H1 (cell line): ENCODE measurements around the gene TMEM154. TPM values are rescaled to one million over a fixed set of nuclear protein-coding genes. Genes with fewer than 3 reads are reported as not detected.

Source experiments
- CTCF ChIA-PET: fragments of 300-600 bp; sonication (Branson Sonifier 250); formaldehyde crosslinking; loops from one replicate; lab custom pipeline; 2021; ENCODE audit not compliant: partially characterized antibody; lab: Charles Lee
- POLR2A ChIA-PET: fragments of 300-600 bp; sonication (Branson Sonifier 250); formaldehyde crosslinking; loops from one replicate; lab custom pipeline; 2021; ENCODE audit warnings: inconsistent platforms; ENCODE audit not compliant: partially characterized antibody; lab: Charles Lee
- DNase-seq, 2 experiments: peaks; one replicate each; pipeline versions ENCODE4 v3.0.0 to v3.0.0-alpha.2; 2010 to 2022; ENCODE audit warnings: low spot score in 2 of 2, low read depth in 1 of 2, mixed read lengths in 1 of 2
- FAIRE-seq: peaks from 2 replicates; lab custom pipeline; 2011; peaks lifted over from hg19 to GRCh38; lab: Jason Lieb, UNC
- H2AFZ ChIP-seq: 2 replicates; pipeline ENCODE4 v1.8.1; 2012; ENCODE audit warnings: low read length, inconsistent platforms
- H2AK5ac ChIP-seq: 2 replicates; pipeline ENCODE4 v1.6.1; 2013; ENCODE audit warnings: low read depth, low read length
- H2BK120ac ChIP-seq: replicated peaks from 2 replicates; pipeline ENCODE3; 2013; ENCODE audit warnings: low read depth, low read length, inconsistent platforms
- H2BK12ac ChIP-seq: 2 replicates; pipeline ENCODE4 v1.6.1; 2013; ENCODE audit warnings: low read depth, low read length
- H2BK15ac ChIP-seq: 2 replicates; pipeline ENCODE4 v1.6.1; 2013; ENCODE audit warnings: low read length
- H2BK20ac ChIP-seq: 2 replicates; pipeline ENCODE4 v1.6.1; 2013; ENCODE audit warnings: low read length
- H2BK5ac ChIP-seq: 2 replicates; pipeline ENCODE4 v1.6.1; 2013; ENCODE audit warnings: low read depth, low read length
- H3K14ac ChIP-seq: 2 replicates; pipeline ENCODE4 v1.6.1; 2013; ENCODE audit warnings: inconsistent platforms; ENCODE audit not compliant: insufficient read length
- H3K18ac ChIP-seq: 2 replicates; pipeline ENCODE4 v1.6.1; 2013; ENCODE audit warnings: low read length; ENCODE audit errors: extremely low read depth
- H3K23ac ChIP-seq: 2 replicates; pipeline ENCODE4 v1.6.1; 2013; ENCODE audit warnings: inconsistent platforms; ENCODE audit not compliant: insufficient read length
- H3K23me2 ChIP-seq: 2 replicates; pipeline ENCODE4 v1.6.1; 2013; ENCODE audit warnings: low read depth, low read length
- H3K27ac ChIP-seq: 2 replicates; pipeline ENCODE4 v1.6.1; 2011; ENCODE audit warnings: low read depth, low read length, inconsistent platforms
- H3K27me3 ChIP-seq, 4 experiments: replicated peaks in 1 of 4; 1 replicate in 1 of 4; 2 replicates in 3 of 4; pipeline versions ENCODE4 v1.6.1 to v1.8.1; 2011 to 2013; ENCODE audit warnings: low read length in 3 of 4, mild to moderate bottlenecking in 3 of 4, inconsistent platforms in 2 of 4, mixed read lengths in 2 of 4, moderate library complexity in 1 of 4; ENCODE audit not compliant: control insufficient read depth in 3 of 4, insufficient read depth in 3 of 4; ENCODE audit errors: extremely low read depth in 1 of 4
- H3K36me3 ChIP-seq, 4 experiments: 2 replicates each; pipeline versions ENCODE4 v1.6.1 to v1.8.1; 2011 to 2013; ENCODE audit warnings: mild to moderate bottlenecking in 4 of 4, low read length in 3 of 4, moderate library complexity in 2 of 4, control low read depth in 1 of 4, inconsistent platforms in 1 of 4; ENCODE audit not compliant: insufficient read depth in 4 of 4, control insufficient read depth in 2 of 4
- H3K4ac ChIP-seq: replicated peaks from 2 replicates; pipeline ENCODE3; 2013; ENCODE audit warnings: low read length, low read depth, mixed read lengths, inconsistent platforms; ENCODE audit not compliant: insufficient read length
- H3K4me1 ChIP-seq, 4 experiments: replicated peaks in 1 of 4; 1 replicate in 1 of 4; 2 replicates in 3 of 4; pipeline versions ENCODE4 v1.6.1 to v1.8.1; 2011 to 2013; ENCODE audit warnings: low read length in 3 of 4, inconsistent platforms in 2 of 4, mixed read lengths in 1 of 4; ENCODE audit not compliant: insufficient read depth in 4 of 4, control insufficient read depth in 3 of 4
- H3K4me2 ChIP-seq, 2 experiments: 2 replicates each; pipeline versions ENCODE4 v1.6.1 to v1.8.1; 2011 to 2013; ENCODE audit warnings: low read depth in 2 of 2, low read length in 2 of 2, control low read depth in 1 of 2, inconsistent platforms in 1 of 2, mild to moderate bottlenecking in 1 of 2; ENCODE audit not compliant: insufficient read depth in 1 of 2
- H3K4me3 ChIP-seq, 4 experiments: fragments of 200-600, 300-600 bp in 1 of 4; sonication (generic), shearing (Covaris generic), sonication (Bioruptor Twin) in 1 of 4; 2 replicates each; pipeline versions ENCODE4 v1.5.1 to v1.8.1; 2011 to 2016; ENCODE audit warnings: low read length in 4 of 4, low read depth in 3 of 4, control low read depth in 2 of 4, inconsistent platforms in 2 of 4, mild to moderate bottlenecking in 2 of 4, mixed read lengths in 1 of 4, moderate library complexity in 1 of 4; ENCODE audit not compliant: insufficient read depth in 2 of 4; ENCODE audit errors: extremely low read depth in 1 of 4
- H3K56ac ChIP-seq: replicated peaks from 2 replicates; pipeline ENCODE3; 2013; ENCODE audit warnings: low read depth, mild to moderate bottlenecking, mixed read lengths, low read length, inconsistent platforms; ENCODE audit not compliant: insufficient read length
- H3K79me1 ChIP-seq: 2 replicates; pipeline ENCODE4 v1.6.1; 2013; ENCODE audit warnings: low read depth, low read length, control low read depth
- H3K79me2 ChIP-seq, 2 experiments: 2 replicates each; pipeline versions ENCODE4 v1.6.1 to v1.8.1; 2012 to 2013; ENCODE audit warnings: low read length in 2 of 2, mild to moderate bottlenecking in 2 of 2, inconsistent platforms in 1 of 2; ENCODE audit not compliant: insufficient read depth in 2 of 2, control insufficient read depth in 1 of 2
- H3K9ac ChIP-seq, 4 experiments: replicated peaks in 1 of 4; 1 replicate in 1 of 4; 2 replicates in 3 of 4; pipeline versions ENCODE4 v1.6.1 to v1.8.1; 2011 to 2013; ENCODE audit warnings: low read depth in 3 of 4, low read length in 3 of 4, control low read depth in 2 of 4, mild to moderate bottlenecking in 2 of 4, moderate library complexity in 2 of 4, inconsistent platforms in 1 of 4; ENCODE audit errors: extremely low read depth in 1 of 4
- H3K9me3 ChIP-seq, 2 experiments: 2 replicates each; pipeline versions ENCODE4 v1.6.1 to v1.8.1; 2012 to 2013; ENCODE audit warnings: mild to moderate bottlenecking in 2 of 2, moderate library complexity in 2 of 2, control low read depth in 1 of 2, inconsistent platforms in 1 of 2, low read depth in 1 of 2, low read length in 1 of 2, mixed read lengths in 1 of 2; ENCODE audit not compliant: insufficient read depth in 2 of 2
- H4K20me1 ChIP-seq, 2 experiments: replicated peaks in 1 of 2; 2 replicates each; pipeline versions ENCODE3 to v1.8.1; 2011 to 2013; ENCODE audit warnings: inconsistent platforms in 2 of 2, low read length in 2 of 2, mild to moderate bottlenecking in 1 of 2; ENCODE audit not compliant: insufficient read depth in 2 of 2, control insufficient read depth in 1 of 2
- H4K5ac ChIP-seq: 2 replicates; pipeline ENCODE4 v1.6.1; 2013; ENCODE audit warnings: low read length, low read depth, mixed read lengths, inconsistent platforms; ENCODE audit not compliant: insufficient read length
- H4K8ac ChIP-seq: 2 replicates; pipeline ENCODE4 v1.8.0; 2013; ENCODE audit warnings: mild to moderate bottlenecking, moderate library complexity, low read length, inconsistent platforms; ENCODE audit not compliant: insufficient read depth; ENCODE audit errors: extremely low read depth
- H4K91ac ChIP-seq: replicated peaks from 2 replicates; pipeline ENCODE3; 2013; ENCODE audit warnings: low read length, mixed read lengths, inconsistent platforms; ENCODE audit not compliant: insufficient read length
- ATF2 ChIP-seq: IDR thresholded peaks from 2 replicates; pipeline ENCODE4 v1.6.1; 2012; ENCODE audit warnings: low read length, inconsistent platforms
- CBX5 ChIP-seq: fragments of 300-800, 300-1000 bp; sonication (generic); IDR thresholded peaks from 2 replicates; pipeline ENCODE4 v1.7.1; 2016; ENCODE audit warnings: antibody characterized with exemption, low read length, low read depth
- E2F6 ChIP-seq: IDR thresholded peaks from 2 replicates; pipeline ENCODE4 v1.6.1; 2012; ENCODE audit warnings: inconsistent platforms
- EGR1 ChIP-seq: IDR thresholded peaks from 2 replicates; pipeline ENCODE4 v1.6.1; 2011; ENCODE audit warnings: low read depth, low read length, borderline replicate concordance
- GABPA ChIP-seq: IDR thresholded peaks from 2 replicates; pipeline ENCODE4 v1.6.1; 2011; ENCODE audit warnings: mild to moderate bottlenecking, low read length, moderate library complexity, borderline replicate concordance; ENCODE audit not compliant: insufficient read depth
- KDM4A ChIP-seq: IDR thresholded peaks from one replicate; pipeline ENCODE4 v1.7.1; 2012; ENCODE audit warnings: low read depth, mild to moderate bottlenecking, moderate library complexity, low read length, inconsistent platforms; ENCODE audit not compliant: severe bottlenecking
- MAFK ChIP-seq: IDR thresholded peaks from 2 replicates; pipeline ENCODE4 v1.6.1; 2012; ENCODE audit warnings: low read depth, mild to moderate bottlenecking, improper control_type of control experiment, low read length
- RAD21 ChIP-seq, 2 experiments: IDR thresholded peaks in 1 of 2; conservative IDR thresholded peaks in 1 of 2; 2 replicates each; pipeline ENCODE4 v1.6.1; 2011; ENCODE audit warnings: low read depth in 2 of 2, low read length in 2 of 2, improper control_type of control experiment in 1 of 2, inconsistent platforms in 1 of 2, mild to moderate bottlenecking in 1 of 2, moderate library complexity in 1 of 2
- SP1 ChIP-seq: IDR thresholded peaks from 2 replicates; pipeline ENCODE4 v1.6.1; 2011; ENCODE audit warnings: low read depth, low read length
- SP2 ChIP-seq: IDR thresholded peaks from 2 replicates; pipeline ENCODE4 v1.6.1; 2012; ENCODE audit warnings: mild to moderate bottlenecking, low read length, inconsistent platforms
- SP4 ChIP-seq: IDR thresholded peaks from 2 replicates; pipeline ENCODE4 v1.6.1; 2012; ENCODE audit warnings: low read length, inconsistent platforms
- WGBS, 2 experiments: shearing (Covaris generic) in 1 of 2; methylation state at CpG; one replicate each; pipeline versions ENCODE4 v1.1.6 to v1.1.7; 2013 to 2015; ENCODE audit warnings: low lambda C conversion rate in 2 of 2, mixed read lengths in 2 of 2, inconsistent platforms in 1 of 2, low coverage in 1 of 2, missing lambda C conversion rate in 1 of 2; ENCODE audit not compliant: insufficient replicate concordance in 2 of 2, insufficient coverage in 1 of 2, insufficient read length in 1 of 2; ENCODE audit errors: extremely low coverage in 1 of 2, missing lambda C conversion rate in 1 of 2; 5-methylcytosine and 5-hydroxymethylcytosine counted together
- polyA plus RNA-seq, 7 experiments: library from polyadenylated mRNA; depleted of rRNA in 3 of 7; stranded (reverse) in 5 of 7; unstranded in 2 of 7; fragments of >200 nt in 5 of 7; fragments of 200-250 nt in 2 of 7; gene quantifications; 1 replicate in 5 of 7; 2 replicates in 1 of 7; 4 replicates in 1 of 7; pipeline versions ENCODE4 v1.2.1 to v1.2.3, GENCODE V29; 2011 to 2013; ENCODE audit warnings: missing spikeins in 2 of 7, mixed read lengths in 2 of 7
- total RNA-seq: library from RNA; stranded (reverse); fragmentation: NEBNext Ultra II Directional; extraction: Animal tissue kit (Norgen Biotek cat#: 25700); gene quantifications from 2 replicates; pipeline ENCODE4 v1.2.1, GENCODE V29; 2021

Gene TMEM154
- total and polyA plus RNA-seq, 2 of the 8 experiments (the other 6 are each of a cell fraction or from before 2014, with no cell fraction given): 0.33 to 1.2 TPM

GRCh38 chr4:152599636-152600035 lies 80.2 kb downstream of the TMEM154 start:
- Histone ChIP-seq H2BK120ac (no peak overlapping the region), H3K79me1 (no peaks in the 10 kb centered on the region), H3K23me2 (no peaks in the 10 kb centered on the region; the same call in 1 of the 2 replicates), H3K23ac (no peak overlapping the region), H3K9ac (no peak overlapping the region), H4K91ac (no peak overlapping the region)
- TF ChIP-seq SP1 (no peak), KDM4A (no peak), GABPA (no peak), MAFK (no peak), SP4 (no peak), RAD21 (IDR thresholded peaks at IDR 0.05 in 1 of 2, conservative IDR thresholded peaks at IDR 0.05 in 1 of 2; ENCODE audit: low read depth in 2 of 2, low read length in 2 of 2) (no peak), ATF2 (no peak), CBX5 (no peak), E2F6 (no peak), EGR1 (no peak), SP2 (no peak)
- TF ChIP-seq, all 59 proteins: peak for 0
- no peak overlapping the region for H2AK5ac ChIP-seq
- H3K4me2 ChIP-seq: no peak overlapping the region
- no peak overlapping the region for H3K4me3 ChIP-seq
- H3K79me2 ChIP-seq: no peaks in the 10 kb centered on the region
- CTCF ChIA-PET: no interaction called here
- H2BK20ac ChIP-seq: no peak overlapping the region
- H2BK12ac ChIP-seq: no peak overlapping the region
- H4K8ac ChIP-seq: no peak overlapping the region
- no peaks in the 10 kb centered on the region for H3K27me3 ChIP-seq
- H2BK5ac ChIP-seq: no peak overlapping the region
- H4K5ac ChIP-seq: no peak overlapping the region
- no peaks in the 10 kb centered on the region for H4K20me1 ChIP-seq
- no peak overlapping the region for H3K27ac ChIP-seq
- 95% methylated on average over 1 of the region's 1 CpG; no CpG with 5 or more reads in 1 of the 2 experiments for WGBS, 2 experiments
- no peak overlapping the region for H2BK15ac ChIP-seq
- no peak overlapping the region for H3K56ac ChIP-seq
- DNase-seq: no peak
- no peaks in the 10 kb centered on the region for H3K36me3 ChIP-seq
- no peak overlapping the region for H2AFZ ChIP-seq
- no peak for FAIRE-seq
- peaks cover 0 to under 1% (median 0%) of the 10 kb centered on the region in 4 experiments; a peak in 1 of 7 replicates for H3K4me1 ChIP-seq
- no peak overlapping the region for H3K4ac ChIP-seq
- no peak overlapping the region for H3K14ac ChIP-seq
- POLR2A ChIA-PET: no interaction called here
- H3K18ac ChIP-seq: no peak overlapping the region
- no peaks in the 10 kb centered on the region for H3K9me3 ChIP-seq
